Testis (tissue), 2 donors: Measurements from ENCODE around the gene MLKL.
A peak's percentile ranks its signal among the peaks of the same experiment; 100 is the strongest.

Experiments used
- POLR2A ChIP-seq: fragments of 450-650 bp; IDR thresholded peaks from one replicate; pipeline ENCODE4 v1.6.1; 2017; ENCODE audit warnings: antibody characterized with exemption, mild to moderate bottlenecking, moderate library complexity
- TF ChIP-seq, protein P1 (sequence below), 3 experiments: fragments of 450-650 bp in 2 of 3; fragments of 200-600 bp in 1 of 3; sonication (generic) in 1 of 3; IDR thresholded peaks; one replicate each; pipeline ENCODE4 v1.5.1; 2016 to 2019; ENCODE audit warnings: antibody characterized with exemption in 3 of 3, mild to moderate bottlenecking in 2 of 3, moderate library complexity in 1 of 3

DNA sequence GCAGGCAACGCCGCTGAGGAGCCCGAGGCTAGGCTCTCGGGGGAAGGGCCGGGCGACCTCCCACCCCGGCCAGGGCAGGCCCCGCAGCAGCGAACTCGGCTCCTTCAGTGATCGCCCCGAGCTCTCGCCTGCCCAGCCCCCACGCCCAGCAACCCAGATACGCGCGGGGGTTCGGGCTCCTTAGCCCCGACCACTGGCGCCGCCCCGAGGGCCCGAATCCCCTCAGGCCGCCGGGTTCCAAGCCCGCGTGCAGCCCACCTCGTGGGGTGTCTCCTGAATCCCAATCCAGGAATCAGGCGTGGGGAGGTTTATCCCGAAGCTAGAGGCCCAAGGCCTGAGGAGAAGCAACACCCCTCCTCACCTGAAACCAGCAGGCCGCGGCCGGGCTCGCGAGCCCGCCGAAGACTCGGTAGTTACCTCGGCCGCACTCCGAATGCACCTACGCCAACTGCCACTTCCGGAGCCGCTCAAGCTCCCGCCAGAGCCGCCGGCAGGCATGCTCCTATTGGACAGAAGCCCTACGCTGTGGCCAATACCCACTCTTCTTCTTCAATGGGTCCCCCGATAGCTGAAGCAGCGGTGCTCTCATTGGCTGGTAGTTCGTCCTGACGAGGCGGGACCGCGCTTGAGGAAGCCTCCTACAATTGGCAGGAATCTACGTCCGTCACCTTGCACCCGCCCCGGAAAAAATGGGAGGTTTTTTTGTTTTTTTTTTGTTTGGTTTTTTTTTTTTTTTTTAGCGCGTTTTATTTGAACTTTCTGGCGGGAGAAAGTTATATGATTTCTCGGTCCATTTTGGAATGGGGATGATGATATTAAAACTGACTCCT is 34.0 kb downstream of the MLKL start, which contains the start of gene RFWD3:
- TF ChIP-seq, protein P1, sequence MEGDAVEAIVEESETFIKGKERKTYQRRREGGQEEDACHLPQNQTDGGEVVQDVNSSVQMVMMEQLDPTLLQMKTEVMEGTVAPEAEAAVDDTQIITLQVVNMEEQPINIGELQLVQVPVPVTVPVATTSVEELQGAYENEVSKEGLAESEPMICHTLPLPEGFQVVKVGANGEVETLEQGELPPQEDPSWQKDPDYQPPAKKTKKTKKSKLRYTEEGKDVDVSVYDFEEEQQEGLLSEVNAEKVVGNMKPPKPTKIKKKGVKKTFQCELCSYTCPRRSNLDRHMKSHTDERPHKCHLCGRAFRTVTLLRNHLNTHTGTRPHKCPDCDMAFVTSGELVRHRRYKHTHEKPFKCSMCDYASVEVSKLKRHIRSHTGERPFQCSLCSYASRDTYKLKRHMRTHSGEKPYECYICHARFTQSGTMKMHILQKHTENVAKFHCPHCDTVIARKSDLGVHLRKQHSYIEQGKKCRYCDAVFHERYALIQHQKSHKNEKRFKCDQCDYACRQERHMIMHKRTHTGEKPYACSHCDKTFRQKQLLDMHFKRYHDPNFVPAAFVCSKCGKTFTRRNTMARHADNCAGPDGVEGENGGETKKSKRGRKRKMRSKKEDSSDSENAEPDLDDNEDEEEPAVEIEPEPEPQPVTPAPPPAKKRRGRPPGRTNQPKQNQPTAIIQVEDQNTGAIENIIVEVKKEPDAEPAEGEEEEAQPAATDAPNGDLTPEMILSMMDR (IDR thresholded peaks at IDR 0.05), result no peak
- peak; percentile 22 for TF ChIP-seq POLR2A
